Effector CD8-positive, alpha-beta T cell (primary cell): ENCODE results near the gene RXFP2.

ENCODE experiments used
- DNase-seq: peaks from one replicate; lab custom pipeline; 2025; lab: John Stamatoyannopoulos, UW

The RXFP2 gene

DNA sequence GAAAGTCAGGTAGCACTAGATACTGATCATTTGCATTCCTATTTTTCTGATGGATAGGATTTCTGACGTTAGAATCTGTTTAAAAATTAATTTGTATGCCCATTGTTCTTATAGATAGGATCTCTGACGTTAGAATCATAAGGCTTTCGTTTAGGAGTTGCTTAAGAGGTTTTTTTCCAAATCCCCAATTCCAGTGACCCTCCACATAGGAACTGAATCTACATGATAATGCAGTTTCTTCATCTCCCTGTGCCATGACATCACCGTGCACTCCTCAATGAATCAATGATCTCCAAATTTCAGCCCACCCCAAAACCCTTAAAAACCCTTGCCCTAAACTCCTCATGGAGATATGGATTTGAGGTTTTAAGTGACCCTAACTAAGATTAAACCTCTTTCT is 87.2 kb downstream of the RXFP2 start:
- DNase-seq = no peak

DNA sequence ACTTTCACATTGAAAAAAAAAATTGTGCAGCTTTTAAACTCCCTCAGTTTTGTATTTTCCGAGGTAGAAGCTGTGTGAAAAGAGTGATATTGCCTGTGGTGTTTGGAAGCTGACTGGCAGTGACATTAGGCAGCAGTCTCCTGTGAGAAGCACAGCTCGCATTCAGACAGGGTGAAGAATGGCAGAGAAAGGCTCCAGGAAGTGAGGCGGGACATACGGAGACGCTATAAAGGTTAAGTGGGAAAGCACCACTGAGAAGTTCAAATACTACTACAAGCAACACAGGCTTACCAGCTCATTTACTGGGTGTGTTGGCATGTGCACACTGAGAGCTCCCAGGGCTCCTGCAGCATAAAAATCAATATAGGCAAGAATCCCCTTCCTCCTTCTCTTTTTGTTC is 88.4 kb downstream of the RXFP2 start:
- no peak for DNase-seq

DNA sequence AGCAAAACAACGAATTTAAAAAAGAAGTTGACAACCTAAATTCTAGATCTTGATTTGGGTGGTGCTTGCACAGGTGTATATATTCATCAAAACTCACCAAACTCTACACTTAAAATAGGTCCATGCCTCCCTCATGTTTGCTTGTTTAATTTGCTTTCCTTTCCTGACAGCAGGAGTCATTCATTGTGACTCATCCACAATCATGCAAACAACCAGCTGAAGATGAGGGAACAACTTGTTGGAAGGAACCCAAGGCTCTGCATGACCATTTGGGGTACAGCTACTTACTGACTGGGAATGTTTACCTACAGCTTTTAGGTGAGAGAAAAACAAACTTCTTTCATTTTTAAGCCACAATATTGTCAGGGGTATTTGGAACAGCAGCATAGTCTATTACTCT is 96.6 kb downstream of the RXFP2 start:
- no peak for DNase-seq

DNA sequence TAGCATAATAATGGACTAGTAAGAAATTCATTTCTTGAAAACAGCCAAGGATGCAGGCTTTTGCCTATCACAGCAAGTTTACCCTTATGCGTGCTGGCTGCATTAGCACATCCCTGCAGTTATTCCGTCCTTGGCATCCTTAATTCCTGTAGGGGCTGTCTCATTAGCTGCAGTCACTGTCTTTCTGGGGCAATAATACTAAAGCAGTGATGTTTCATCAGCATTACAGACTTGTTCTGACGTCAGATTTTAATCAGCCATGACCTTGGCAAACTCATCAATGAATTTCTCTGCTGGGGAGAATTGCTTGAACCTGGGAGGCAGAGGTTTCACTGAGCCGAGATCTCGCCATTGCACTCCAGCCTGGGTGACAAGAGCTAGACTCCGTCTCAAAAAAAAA is 103.7 kb downstream of the RXFP2 start:
- no peak for DNase-seq

DNA sequence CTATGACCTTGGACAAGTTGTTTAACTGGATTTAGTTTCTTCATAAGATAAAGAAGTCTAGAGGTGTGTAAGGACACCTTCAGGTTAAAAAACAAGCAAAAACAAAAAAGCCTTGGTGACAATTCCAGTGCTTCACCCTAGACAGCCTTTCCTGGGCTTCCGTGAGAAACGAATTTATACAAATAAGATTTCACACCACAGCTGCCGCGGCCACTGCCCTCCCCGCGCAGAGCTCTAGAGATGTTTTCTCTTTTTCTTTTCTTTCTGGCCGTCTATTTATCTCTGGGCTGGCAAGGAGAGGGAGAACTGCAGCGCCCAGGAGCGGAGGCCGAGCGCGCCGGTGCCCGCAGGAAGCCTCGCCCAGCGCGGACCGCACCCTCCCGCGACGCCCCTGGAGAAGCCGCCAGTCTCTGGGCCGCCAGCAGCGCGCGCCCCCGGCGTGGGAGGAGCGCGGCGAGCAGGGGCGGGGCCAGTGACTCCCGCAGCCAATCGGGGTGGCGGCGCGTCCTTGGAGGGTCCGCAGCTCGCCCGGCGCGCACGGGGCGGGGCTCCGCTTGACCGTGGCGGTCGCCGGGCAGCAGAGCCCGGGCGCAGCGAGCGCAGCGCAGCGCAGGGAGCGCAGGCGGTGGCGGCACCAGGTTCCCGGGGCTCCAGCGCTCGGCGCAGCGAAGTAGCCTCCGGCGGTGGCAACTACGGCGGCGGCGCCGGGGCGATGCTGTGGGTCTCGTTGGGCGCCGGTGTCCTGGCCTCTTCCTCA is 107.0 kb downstream of the RXFP2 start:
- DNase-seq = peak; percentile 2

DNA sequence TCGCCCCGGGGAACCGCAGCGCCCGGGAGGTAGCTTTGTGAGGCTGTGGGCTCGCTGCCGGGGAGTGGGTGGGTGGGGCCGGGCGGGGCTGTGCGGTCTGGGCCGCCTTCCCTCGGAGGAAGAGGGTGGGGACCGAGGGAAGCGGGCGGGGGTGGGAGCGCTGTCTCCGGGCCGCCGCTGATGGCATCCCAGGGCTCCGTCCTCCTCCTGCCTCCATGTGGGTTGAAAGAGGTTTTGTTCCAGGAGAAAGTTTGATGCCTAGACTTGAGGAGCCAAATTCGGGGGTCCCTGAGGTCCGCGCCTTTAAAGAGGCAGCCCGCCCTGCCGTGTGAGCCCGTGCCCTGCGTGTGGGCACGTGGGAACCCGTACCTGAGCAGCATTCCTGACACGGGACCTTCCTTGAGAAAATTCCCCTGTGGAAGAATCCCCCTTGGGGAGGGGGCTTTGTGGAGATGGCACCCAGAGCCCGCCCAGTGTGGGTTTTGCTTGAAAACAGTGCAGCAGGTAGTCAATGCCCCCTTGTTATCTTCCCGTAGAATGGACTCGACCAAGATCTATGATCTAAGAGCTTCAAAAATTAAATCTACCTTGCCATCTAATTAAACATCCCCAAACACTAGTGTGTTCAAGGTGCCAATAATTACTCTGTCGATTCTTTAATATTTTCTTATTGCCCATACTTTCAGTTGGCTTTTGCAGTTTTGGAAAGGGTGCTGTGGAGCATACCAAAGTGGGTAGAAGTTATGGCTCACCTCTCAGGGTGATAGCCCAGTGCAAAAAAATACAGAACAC is 107.8 kb downstream of the RXFP2 start:
- no peak for DNase-seq

DNA sequence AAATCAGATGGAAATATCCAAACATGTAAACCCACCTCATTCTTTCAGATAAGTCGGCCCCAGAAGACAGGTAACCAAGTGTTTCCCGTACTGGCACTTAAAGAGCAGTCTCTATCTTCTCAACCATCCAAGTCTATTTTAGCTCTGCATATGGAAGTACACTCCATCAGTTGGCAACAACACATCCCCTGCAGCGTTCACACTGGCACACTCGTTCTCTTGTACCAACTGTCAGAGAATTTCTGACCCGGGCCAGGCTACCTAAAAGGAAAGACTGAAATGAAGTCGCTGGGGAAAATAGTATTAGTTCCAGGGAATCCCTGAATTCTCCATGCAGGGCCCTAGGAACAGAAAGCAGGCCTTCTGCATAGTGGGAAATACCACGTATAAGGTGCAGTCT is 109.3 kb downstream of the RXFP2 start:
- DNase-seq = no peak

DNA sequence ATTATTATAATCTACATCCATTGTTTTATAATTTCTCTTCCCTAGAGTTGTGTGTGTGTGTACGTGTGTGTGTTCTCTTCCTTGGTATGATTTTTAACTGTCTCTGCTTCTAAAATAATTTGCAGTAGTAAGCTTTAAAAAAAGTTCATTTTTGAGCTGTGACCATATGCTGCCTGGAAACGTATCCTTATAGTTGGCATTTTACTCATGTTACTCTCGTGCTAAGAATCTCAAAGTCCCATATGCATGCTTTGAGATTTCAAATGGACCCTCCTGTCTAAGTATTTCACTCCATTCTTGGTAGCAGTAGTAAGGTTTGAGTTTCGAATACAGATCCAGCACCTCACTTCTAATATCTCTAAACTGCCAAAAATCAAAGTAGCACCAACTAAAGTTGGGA is 109.9 kb downstream of the RXFP2 start:
- DNase-seq = no peak

DNA sequence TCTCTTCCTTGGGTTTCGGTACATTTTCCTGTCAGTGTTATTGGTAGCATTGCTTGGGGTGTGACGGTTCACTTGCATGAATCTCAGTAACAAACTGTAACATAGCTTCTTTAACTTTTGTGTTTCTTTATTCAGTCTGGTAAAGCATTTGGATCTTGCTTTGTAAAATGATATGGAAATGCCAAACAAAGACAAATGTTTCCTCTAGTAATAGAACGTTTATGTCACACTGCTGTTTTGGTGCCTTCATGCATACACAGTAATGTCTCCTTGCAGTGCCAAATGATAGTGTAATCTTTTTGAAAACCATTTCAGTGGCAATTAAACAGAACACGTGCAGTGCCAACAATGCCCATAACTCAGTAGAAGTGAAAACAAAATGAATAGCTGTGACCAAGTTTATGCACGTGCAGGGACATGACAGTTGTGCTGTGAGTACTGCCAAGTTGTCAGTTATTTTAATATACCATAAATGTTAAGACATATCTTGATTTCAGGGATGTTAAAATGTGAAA is 110.8 kb downstream of the RXFP2 start:
- DNase-seq = no peak

DNA sequence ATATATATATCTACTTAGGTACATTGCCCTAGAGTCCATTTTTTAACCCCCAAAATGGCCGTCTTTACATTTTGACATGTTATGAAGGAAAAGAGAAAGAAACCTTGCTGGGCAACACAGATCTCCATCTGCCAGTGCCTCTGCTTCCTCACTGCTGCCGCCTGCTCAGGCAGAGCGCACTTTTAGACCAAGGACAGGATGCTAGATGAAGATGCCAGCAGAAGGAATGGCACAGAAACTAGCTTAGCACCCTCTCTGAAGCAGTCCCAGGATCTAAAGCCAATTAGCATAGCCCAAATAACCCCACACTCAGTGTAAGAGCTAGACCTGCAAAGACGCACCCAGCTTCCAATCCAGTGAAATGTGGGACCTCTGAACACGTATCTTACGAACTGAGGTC is 111.9 kb downstream of the RXFP2 start:
- no peak for DNase-seq
